Choroid plexus epithelial cell (primary cell): ENCODE data around the gene HEMK1.

Experiments
- DNase-seq: peaks from one replicate; pipeline ENCODE4 v3.0.0-alpha.2; 2010; ENCODE audit warnings: low read depth
- H3K4me3 ChIP-seq: 2 replicates; pipeline ENCODE4 v1.5.1; 2011; ENCODE audit warnings: low read depth, mild to moderate bottlenecking, control low read depth, low read length, moderate library complexity
- CTCF ChIP-seq: conservative IDR thresholded peaks from 2 replicates; pipeline ENCODE4 v1.5.1; 2011; ENCODE audit warnings: low read depth, mild to moderate bottlenecking, control low read depth, inconsistent platforms, low read length, moderate library complexity

Gene HEMK1

GRCh38 chr3:50600841-50601591 is 31.7 kb downstream of the HEMK1 start:
- no peak for TF ChIP-seq CTCF
- H3K4me3 ChIP-seq, result peak overlapping the region; percentile 23
- peak; percentile 98 for DNase-seq

GRCh38 chr3:50602595-50603191 is 33.4 kb downstream of the HEMK1 start:
- TF ChIP-seq CTCF, result no peak
- DNase-seq, result no peak
- H3K4me3 ChIP-seq, result no peak overlapping the region

- no peak overlapping the region for H3K4me3 ChIP-seq
- no peak for TF ChIP-seq CTCF
- DNase-seq, result no peak
Observed at GRCh38 chr3:50603261-50604109, 34.2 kb downstream of the HEMK1 start.

- DNase-seq, result no peak
- TF ChIP-seq CTCF, result no peak
- no peak overlapping the region for H3K4me3 ChIP-seq
Observed at GRCh38 chr3:50604110-50604621, 34.8 kb downstream of the HEMK1 start.

GRCh38 chr3:50604628-50605588 is 35.6 kb downstream of the HEMK1 start:
- H3K4me3 ChIP-seq, result no peak overlapping the region
- no peak for TF ChIP-seq CTCF
- no peak for DNase-seq

DNA sequence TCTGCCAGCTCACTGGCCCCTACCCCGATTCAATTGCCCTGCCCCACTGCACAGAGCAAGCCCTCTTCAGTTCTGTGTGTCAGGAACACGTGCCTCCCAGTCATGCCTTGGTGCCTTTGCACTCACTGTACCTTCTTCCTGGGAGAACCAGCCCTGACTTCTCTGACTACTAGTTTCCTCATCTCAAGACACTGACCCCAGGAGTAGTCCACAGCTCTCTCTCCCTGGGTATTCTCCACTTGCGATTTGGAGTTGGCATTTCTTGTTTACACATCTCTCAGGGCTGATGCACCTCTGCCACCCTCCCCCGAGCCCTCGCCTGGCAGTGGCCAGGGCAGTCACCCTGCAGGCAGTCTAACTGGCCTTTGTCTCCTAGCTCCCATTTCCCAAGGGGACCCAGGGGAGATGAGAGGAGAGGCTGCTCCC is 36.6 kb downstream of the HEMK1 start:
- no peak for DNase-seq
- H3K4me3 ChIP-seq, result no peak overlapping the region
- no peak for TF ChIP-seq CTCF
